HepG2 (cell line): ENCODE data around the gene RPTOR. TPM values are rescaled to one million over a fixed set of nuclear protein-coding genes. Genes with fewer than 3 reads are reported as not detected.

Source experiments
- ATAC-seq: fragments of 200-7000 bp; cut with Tn5 transposase; 3 replicates; pipeline ENCODE4 v1.9.1; 2020; ENCODE audit warnings: mild to moderate bottlenecking, moderate library complexity
- BruUV-seq: library from RNA; stranded (reverse); fragments of 400-500 nt; replicated peaks from 2 replicates; lab custom pipeline; 2021; lab: Mats Ljungman, UMichigan
- CTCF ChIA-PET: fragments of 300-600 bp; formaldehyde crosslinking; extraction: SDS; loops from one replicate; lab custom pipeline; 2021; ENCODE audit warnings: low total read pairs, inconsistent platforms, low intra/inter-chr PET ratio; lab: Yijun Ruan, JAX
- POLR2A ChIA-PET: fragments of 350-600 bp; sonication (Branson Sonifier 250); formaldehyde crosslinking; loops from one replicate; lab custom pipeline; 2020; ENCODE audit warnings: antibody characterized with exemption, inconsistent platforms; lab: Yijun Ruan, JAX
- DNase-seq: peaks from one replicate; pipeline ENCODE4 v3.0.0-alpha.2; 2015; ENCODE audit warnings: low spot score
- FAIRE-seq: peaks from 3 replicates; lab custom pipeline; 2011; peaks lifted over from hg19 to GRCh38; lab: Jason Lieb, UNC
- H2AFZ ChIP-seq: one replicate; pipeline ENCODE4 v1.6.1; 2011; ENCODE audit warnings: low read length, inconsistent platforms
- H3K27ac ChIP-seq: fragments of 300-600 bp; 3 replicates; pipeline ENCODE4 v1.8.0; 2011; ENCODE audit warnings: mixed run types, mild to moderate bottlenecking, mixed read lengths, low read length, inconsistent platforms; ENCODE audit not compliant: insufficient read depth; ENCODE audit errors: extremely low read length
- H3K27me3 ChIP-seq, 2 experiments: fragments of 200-600 bp in 1 of 2; 2 replicates in 1 of 2; 3 replicates in 1 of 2; pipeline versions ENCODE4 v1.6.0 to v1.8.0; 2011; ENCODE audit warnings: low read length in 2 of 2, mild to moderate bottlenecking in 2 of 2, moderate library complexity in 2 of 2, inconsistent platforms in 1 of 2; ENCODE audit not compliant: insufficient read depth in 2 of 2, control insufficient read depth in 1 of 2
- H3K36me3 ChIP-seq, 2 experiments: fragments of 200-600 bp in 1 of 2; replicated peaks in 1 of 2; 2 replicates in 1 of 2; 3 replicates in 1 of 2; pipeline versions ENCODE4 v1.5.1 to v1.8.0; 2011; ENCODE audit warnings: low read length in 2 of 2, inconsistent platforms in 1 of 2; ENCODE audit not compliant: insufficient read depth in 2 of 2, control insufficient read depth in 1 of 2
- H3K4me1 ChIP-seq: 2 replicates; pipeline ENCODE4 v1.5.1; 2012; ENCODE audit warnings: low read length, inconsistent platforms; ENCODE audit not compliant: insufficient read depth
- H3K4me2 ChIP-seq: 2 replicates; pipeline ENCODE4 v1.6.0; 2011; ENCODE audit warnings: low read depth, low read length, inconsistent platforms
- H3K4me3 ChIP-seq, 3 experiments: fragments of 200-600 bp in 1 of 3; sonication (generic), shearing (Covaris generic) in 1 of 3; replicated peaks in 1 of 3; 2 replicates each; pipeline ENCODE4 v1.5.1; 2011 to 2016; ENCODE audit warnings: low read length in 3 of 3, inconsistent platforms in 2 of 3, low read depth in 2 of 3, mild to moderate bottlenecking in 2 of 3, control low read depth in 1 of 3, mixed read lengths in 1 of 3; ENCODE audit not compliant: insufficient read depth in 1 of 3
- H3K79me2 ChIP-seq: one replicate; pipeline ENCODE4 v1.6.1; 2011; ENCODE audit warnings: low read length, inconsistent platforms; ENCODE audit not compliant: insufficient read depth
- H3K9ac ChIP-seq: 2 replicates; pipeline ENCODE4 v1.6.0; 2011; ENCODE audit warnings: mild to moderate bottlenecking, low read depth, low read length, inconsistent platforms; ENCODE audit not compliant: insufficient read depth
- H3K9me3 ChIP-seq: 2 replicates; pipeline ENCODE4 v1.5.1; 2012; ENCODE audit warnings: mild to moderate bottlenecking, low read length
- H4K20me1 ChIP-seq: 2 replicates; pipeline ENCODE4 v1.6.0; 2011; ENCODE audit warnings: inconsistent platforms, mild to moderate bottlenecking, low read length, moderate library complexity; ENCODE audit not compliant: insufficient read depth
- FOXM1 ChIP-seq: sonication (generic); formaldehyde crosslinking; IDR thresholded peaks from 2 replicates; pipeline ENCODE4 v1.5.0; 2020; ENCODE audit warnings: missing genetic modification reagents
- JUNB ChIP-seq: sonication (generic); formaldehyde crosslinking; IDR thresholded peaks from 2 replicates; pipeline ENCODE4 v1.8.0; 2022; ENCODE audit warnings: missing genetic modification reagents, mild to moderate bottlenecking, borderline replicate concordance
- SKIL ChIP-seq: sonication (generic); formaldehyde crosslinking; IDR thresholded peaks from 2 replicates; pipeline ENCODE4 v1.8.0; 2022; ENCODE audit warnings: missing genetic modification reagents, mild to moderate bottlenecking, moderate library complexity, borderline replicate concordance
- STAG1 ChIP-seq: sonication (generic); formaldehyde crosslinking; IDR thresholded peaks from 2 replicates; pipeline ENCODE4 v1.4.0; 2020; ENCODE audit warnings: missing genetic modification reagents
- SYNCRIP ChIP-seq: fragments of 200-400 bp; formaldehyde crosslinking; IDR thresholded peaks from 2 replicates; pipeline ENCODE4 v1.6.1; 2018; ENCODE audit warnings: mild to moderate bottlenecking, low read depth, low read length; ENCODE audit not compliant: insufficient read depth
- ZMYM3 ChIP-seq: sonication (generic); formaldehyde crosslinking; IDR thresholded peaks from 2 replicates; pipeline ENCODE4 v1.5.1; 2020; ENCODE audit warnings: mild to moderate bottlenecking, missing genetic modification reagents
- ZNF318 ChIP-seq: sonication (generic); formaldehyde crosslinking; IDR thresholded peaks from 2 replicates; pipeline ENCODE4 v1.4.0; 2020; ENCODE audit warnings: mild to moderate bottlenecking, missing genetic modification reagents
- ZNF704 ChIP-seq: sonication (generic); formaldehyde crosslinking; IDR thresholded peaks from 2 replicates; pipeline ENCODE4 v1.8.1; 2023; ENCODE audit warnings: mild to moderate bottlenecking, inconsistent platforms, moderate library complexity, missing genetic modification reagents, borderline replicate concordance
- ZNF746 ChIP-seq: sonication (generic); formaldehyde crosslinking; IDR thresholded peaks from 2 replicates; pipeline ENCODE4 v1.8.0; 2022; ENCODE audit warnings: mild to moderate bottlenecking, missing genetic modification reagents
- ZSCAN25 ChIP-seq: sonication (generic); formaldehyde crosslinking; IDR thresholded peaks from 2 replicates; pipeline ENCODE4 v1.8.0; 2022; ENCODE audit warnings: mild to moderate bottlenecking, missing genetic modification reagents
- WGBS: methylation state at CpG from one replicate; pipeline ENCODE4 v1.1.6; 2017; ENCODE audit warnings: low lambda C conversion rate; 5-methylcytosine and 5-hydroxymethylcytosine counted together
- in situ Hi-C: cut with HindIII; loops from 2 replicates; pipeline ENCODE4 v1.10.0; 2017; ENCODE audit warnings: low pct_unique_long_range_greater_than_20kb; ENCODE audit not compliant: extremely low pct_ligation_motif_present
- intact Hi-C: fragments of 100-400 bp; cut with micrococcal nuclease; formaldehyde crosslinking; loops from one replicate; pipeline ENCODE4 v1.10.0; 2022; ENCODE audit not compliant: unreplicated experiment
- polyA plus RNA-seq, 8 experiments: library from polyadenylated mRNA; depleted of rRNA in 3 of 8; stranded (reverse) in 7 of 8; unstranded in 1 of 8; fragments of >200 nt; fragmentation: Illumina TruSeq in 4 of 8; extraction: Trizol in 4 of 8; gene quantifications; 2 replicates each; pipeline versions ENCODE4 v1.2.1 to v1.2.3, GENCODE V29; 2011 to 2016; ENCODE audit warnings: low read depth in 4 of 8, missing spikeins in 1 of 8, mixed read lengths in 1 of 8; ENCODE audit not compliant: insufficient read depth in 1 of 8
- total RNA-seq, 5 experiments: library from RNA; depleted of rRNA; stranded (reverse); fragments of >200 nt; fragmentation: Illumina TruSeq; extraction: Trizol; gene quantifications; 2 replicates each; pipeline ENCODE4 v1.2.3, GENCODE V29; 2016; ENCODE audit warnings: low read depth in 1 of 5

The RPTOR gene
- total and polyA plus RNA-seq, 2 of the 13 experiments (the other 11 are each of a cell fraction or from before 2014, with no cell fraction given), result 6.6 to 25.3 TPM

GRCh38 chr17:80861418-80861815 is 316.8 kb downstream of the RPTOR start:
- ChIA-PET CTCF (no interaction called here), POLR2A (no interaction called here)
- in situ Hi-C loops (no loop called here), intact Hi-C loops (no loop called here)
- Histone ChIP-seq H3K4me3 (no peak overlapping the region), H3K9me3 (no peaks in the 10 kb centered on the region), H3K27me3 (no peaks in the 10 kb centered on the region), H2AFZ (no peak overlapping the region), H3K4me1 (peaks cover 8% of the 10 kb centered on the region; the same call in 1 of the 2 replicates), H4K20me1 (no peaks in the 10 kb centered on the region), H3K27ac (no peak overlapping the region), H3K9ac (no peak overlapping the region), H3K4me2 (no peak overlapping the region), H3K36me3 (peaks cover 18 to 19% of the 10 kb centered on the region in 2 experiments), H3K79me2 (no peaks in the 10 kb centered on the region)
- no TSS peak for BruUV-seq
- DNase-seq, result no peak
- WGBS, result 92% methylated on average over 11 of the region's 11 CpGs
- no peak for FAIRE-seq
- TF ChIP-seq ZNF704 (CRISPR knock-in tag) (no peak), ZMYM3 (CRISPR knock-in tag) (no peak), STAG1 (CRISPR knock-in tag) (no peak), ZSCAN25 (no peak), SYNCRIP (no peak), ZNF746 (no peak), FOXM1 (no peak), JUNB (CRISPR knock-in tag) (no peak), ZNF318 (CRISPR knock-in tag) (no peak), SKIL (CRISPR knock-in tag) (no peak)
- no peak for ATAC-seq
